MM.1S (cell line): ENCODE results near the gene ENKD1.

Experiments used
- EZH2 ChIP-seq: fragments of 300-600 bp; sonication (generic); optimal IDR thresholded peaks from 2 replicates; pipeline ENCODE3; 2017; ENCODE audit warnings: low read depth, mild to moderate bottlenecking, antibody characterized with exemption, low read length, mixed read lengths
- EZH2phosphoT487 ChIP-seq: fragments of 300-600 bp; sonication (generic); IDR thresholded peaks from 2 replicates; pipeline ENCODE4 v1.6.1; 2018; ENCODE audit warnings: antibody characterized with exemption, low read length
- TF ChIP-seq, protein P1 (sequence below): fragments of 300-600 bp; sonication (generic); IDR thresholded peaks from 2 replicates; pipeline ENCODE4 v1.5.1; 2016; ENCODE audit warnings: antibody characterized with exemption, low read length, mixed read lengths

GRCh38 chr16:67666559-67667452 is at the start of gene ENKD1, which contains the start of gene C16orf86:
- TF ChIP-seq EZH2phosphoT487 = no peak
- TF ChIP-seq, protein P1, sequence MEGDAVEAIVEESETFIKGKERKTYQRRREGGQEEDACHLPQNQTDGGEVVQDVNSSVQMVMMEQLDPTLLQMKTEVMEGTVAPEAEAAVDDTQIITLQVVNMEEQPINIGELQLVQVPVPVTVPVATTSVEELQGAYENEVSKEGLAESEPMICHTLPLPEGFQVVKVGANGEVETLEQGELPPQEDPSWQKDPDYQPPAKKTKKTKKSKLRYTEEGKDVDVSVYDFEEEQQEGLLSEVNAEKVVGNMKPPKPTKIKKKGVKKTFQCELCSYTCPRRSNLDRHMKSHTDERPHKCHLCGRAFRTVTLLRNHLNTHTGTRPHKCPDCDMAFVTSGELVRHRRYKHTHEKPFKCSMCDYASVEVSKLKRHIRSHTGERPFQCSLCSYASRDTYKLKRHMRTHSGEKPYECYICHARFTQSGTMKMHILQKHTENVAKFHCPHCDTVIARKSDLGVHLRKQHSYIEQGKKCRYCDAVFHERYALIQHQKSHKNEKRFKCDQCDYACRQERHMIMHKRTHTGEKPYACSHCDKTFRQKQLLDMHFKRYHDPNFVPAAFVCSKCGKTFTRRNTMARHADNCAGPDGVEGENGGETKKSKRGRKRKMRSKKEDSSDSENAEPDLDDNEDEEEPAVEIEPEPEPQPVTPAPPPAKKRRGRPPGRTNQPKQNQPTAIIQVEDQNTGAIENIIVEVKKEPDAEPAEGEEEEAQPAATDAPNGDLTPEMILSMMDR = no peak
- no peak for TF ChIP-seq EZH2
